Measurements from ENCODE around the gene GALNT2.
A peak's percentile ranks its signal among the peaks of the same experiment; 100 is the strongest.

GALNT2 gene

DNA sequence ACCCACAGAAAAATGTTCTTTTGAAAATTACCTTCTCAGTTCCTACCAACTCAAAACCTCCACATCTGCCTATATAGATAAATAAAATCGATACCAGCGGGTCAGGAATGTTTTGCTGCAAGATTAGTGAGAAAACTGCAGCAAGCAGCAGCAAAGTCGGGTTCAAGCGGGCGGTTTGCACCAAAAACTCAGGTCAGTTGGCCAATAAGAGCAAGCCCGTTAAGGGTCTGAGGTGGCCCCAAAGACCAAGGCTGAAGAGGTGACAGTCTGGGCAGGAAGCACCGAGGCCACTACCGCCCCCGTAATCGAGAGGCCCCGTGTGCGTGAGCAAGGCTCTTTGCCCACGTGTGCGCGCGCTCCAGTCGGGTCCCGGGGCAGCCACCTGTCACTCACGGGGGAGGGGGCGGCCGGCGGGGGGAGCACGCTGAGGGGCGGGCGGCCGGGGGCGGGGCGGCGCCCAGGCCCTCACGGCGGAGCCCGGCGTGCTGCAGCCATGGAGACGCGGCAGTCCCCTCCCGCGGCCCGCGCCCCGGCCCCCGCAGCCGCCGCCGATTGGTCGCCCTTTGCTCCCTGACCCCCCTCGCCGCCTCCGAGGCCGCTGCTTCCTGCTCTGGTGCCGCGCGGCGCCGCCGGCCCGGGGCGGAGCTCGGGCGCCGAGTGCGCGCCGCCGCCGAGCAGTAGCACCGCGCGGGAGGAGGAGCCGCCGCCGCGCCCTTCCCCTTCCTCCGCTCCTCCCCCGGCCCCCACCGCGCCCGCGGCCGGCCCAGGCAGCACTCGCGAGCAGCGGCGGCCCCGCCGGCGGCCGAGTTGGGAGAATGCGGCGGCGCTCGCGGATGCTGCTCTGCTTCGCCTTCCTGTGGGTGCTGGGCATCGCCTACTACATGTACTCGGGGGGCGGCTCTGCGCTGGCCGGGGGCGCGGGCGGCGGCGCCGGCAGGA lies at the start of gene GALNT2:
Gene GALNT2 (plus strand): TSS at position 773 of the 939 bp plus-strand sequence. CDS start 43 bp downstream, at position 816.
- peak; percentile 93 for FAIRE-seq

DNA sequence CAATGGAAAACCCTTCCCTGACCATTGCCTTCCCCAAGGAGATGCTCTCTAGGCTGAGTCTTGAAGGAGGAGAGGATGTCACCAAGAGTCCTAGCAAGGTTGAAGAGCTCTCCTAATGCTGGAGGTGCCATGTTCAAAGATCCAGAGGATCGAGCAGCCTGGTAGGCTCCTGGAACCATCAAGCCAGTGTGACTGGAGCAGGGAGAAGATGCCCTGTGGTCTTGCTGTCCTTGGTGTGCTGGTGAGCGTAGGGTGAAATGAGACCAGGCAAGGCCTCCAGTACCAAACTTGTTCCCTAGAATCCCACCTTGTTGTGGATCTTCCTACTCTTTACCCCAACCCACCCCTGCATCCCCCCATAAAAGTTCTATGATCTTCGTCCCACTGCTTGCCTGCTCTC lies 46.6 kb upstream of the GALNT2 start:
- FAIRE-seq (no peak), DNase-seq (ENCODE audit: insufficient read length, low spot score) (no peak)

More for the DNA sequence above, at the start of gene GALNT2:
- DNase-seq (ENCODE audit: insufficient read length, low spot score) = peak; percentile 91

DNA sequence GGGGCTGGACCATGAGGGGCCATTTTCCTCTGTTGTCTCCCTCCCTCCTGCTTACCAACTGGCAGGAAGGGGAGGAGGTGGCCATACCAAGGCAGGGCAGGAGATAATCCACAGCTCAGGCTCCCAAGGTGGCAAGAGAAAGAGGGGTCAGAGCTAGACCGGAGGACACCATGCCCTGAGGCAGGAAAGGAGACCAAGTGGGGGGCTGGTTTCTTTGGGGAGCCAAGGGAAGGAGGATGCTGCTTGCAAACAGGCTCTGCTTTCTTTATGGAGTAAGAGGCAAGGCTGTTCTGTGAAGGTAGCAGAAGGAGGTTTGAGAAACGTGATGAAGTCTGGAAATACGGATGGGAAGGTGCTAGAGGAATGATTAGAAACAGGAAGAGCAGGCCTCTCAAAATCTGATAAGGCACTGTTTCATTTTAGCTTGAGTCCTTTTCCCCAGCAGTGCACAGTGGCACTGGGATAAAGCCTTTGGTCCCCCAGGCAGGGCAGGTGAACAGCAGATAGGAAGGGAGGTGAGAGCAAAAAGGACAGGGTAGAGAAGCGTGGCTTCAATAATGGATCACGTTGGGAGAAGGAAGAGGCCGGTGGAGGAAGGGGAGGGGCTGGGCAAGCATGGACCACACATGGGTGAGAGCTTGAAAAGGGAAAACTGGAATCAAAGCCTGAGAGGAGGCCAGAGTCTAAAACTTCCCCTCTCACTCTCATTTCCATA lies 44.2 kb upstream of the GALNT2 start:
- DNase-seq (ENCODE audit: insufficient read length, low spot score) = no peak
- no peak for FAIRE-seq

DNA sequence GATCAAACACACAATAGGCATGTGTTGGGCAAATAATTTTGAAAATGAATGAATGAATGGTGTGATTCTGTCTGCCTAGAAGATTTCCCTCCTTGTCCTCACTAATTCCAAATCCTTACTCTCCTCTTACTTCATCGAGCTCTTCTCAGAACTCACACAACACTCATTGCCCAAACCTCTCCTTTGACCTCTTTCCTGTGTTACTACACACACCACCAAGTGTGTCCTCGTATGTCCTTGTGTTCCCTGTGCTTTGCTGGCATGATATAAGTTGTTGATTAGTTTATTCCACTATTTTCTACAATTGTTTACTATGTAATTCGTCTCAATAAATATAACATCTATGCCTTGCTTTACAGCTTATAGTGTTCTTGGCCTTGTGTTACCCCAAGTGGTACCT lies 41.4 kb upstream of the GALNT2 start:
- DNase-seq (ENCODE audit: insufficient read length, low spot score) (no peak), FAIRE-seq (no peak)

DNA sequence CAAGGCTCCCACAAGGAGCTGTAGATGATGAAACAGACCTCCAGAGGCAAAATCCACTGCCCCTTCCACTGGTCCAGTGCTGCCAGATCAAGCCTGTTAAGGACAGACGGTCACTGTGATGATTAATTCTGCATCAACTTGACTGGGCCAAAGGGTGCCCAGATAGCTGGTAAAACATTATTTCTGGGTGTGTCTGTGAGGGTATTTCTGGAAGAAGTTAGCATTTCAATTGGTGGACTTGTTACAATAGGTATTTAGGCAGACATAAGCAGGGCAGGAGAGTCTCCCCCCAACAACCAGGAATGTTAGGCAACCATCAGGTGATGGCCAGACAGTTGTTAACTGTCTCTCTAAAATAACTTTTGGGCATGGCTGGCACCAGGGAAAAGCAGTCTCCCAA lies 40.9 kb upstream of the GALNT2 start:
- DNase-seq (ENCODE audit: insufficient read length, low spot score) (no peak), FAIRE-seq (no peak)

DNA sequence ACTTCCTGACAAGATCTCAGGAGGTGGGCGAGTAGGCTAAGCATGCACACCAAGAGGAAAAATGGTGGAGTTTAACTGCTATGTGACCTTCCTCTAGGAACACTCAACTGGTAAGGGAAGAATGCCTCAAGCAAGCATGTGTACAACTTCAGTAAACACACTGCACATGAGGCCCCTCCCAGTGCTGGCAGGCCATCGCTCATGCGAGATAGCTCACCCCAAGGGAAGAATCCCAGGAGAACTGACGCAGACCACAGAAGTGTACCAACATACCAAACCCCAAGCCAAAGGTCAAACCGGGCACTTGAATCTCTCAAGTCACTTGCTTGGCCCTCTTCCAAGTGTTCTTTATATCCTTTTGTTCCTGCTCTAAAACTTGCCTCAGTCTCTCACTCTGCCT lies 40.5 kb upstream of the GALNT2 start:
- peak; percentile 28 for FAIRE-seq

DNA sequence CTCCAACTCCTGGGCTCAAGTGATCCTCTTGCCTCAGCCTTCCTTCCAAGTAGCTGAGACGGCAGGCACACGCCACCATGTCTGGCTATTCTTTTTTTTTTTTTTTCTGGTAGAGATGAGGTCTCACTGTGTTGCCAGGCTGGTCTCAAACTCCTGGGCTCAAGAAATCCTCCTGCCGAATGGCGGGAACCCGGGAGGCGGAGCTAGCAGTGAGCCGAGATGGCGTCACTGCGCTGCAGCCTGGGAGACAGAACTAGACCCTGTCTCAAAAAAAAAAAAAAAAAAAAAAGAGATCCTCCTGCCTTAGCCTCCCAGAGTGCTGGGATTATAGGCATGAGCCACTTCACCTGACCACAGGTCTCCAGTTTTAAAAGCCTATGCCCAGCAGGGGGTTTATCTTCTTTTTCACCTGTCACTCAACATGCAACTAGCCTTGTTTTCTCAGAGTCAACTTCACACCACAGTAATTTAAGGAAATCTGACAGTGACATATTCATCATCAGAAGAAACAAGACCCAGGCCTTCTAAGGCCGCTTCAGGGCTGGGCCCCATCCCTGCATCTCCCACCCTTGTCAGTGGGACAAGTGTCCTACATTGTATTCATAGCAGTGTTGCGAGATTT lies 38.3 kb upstream of the GALNT2 start:
- DNase-seq (ENCODE audit: insufficient read length, low spot score) (no peak), FAIRE-seq (no peak)

More for the DNA sequence above, 40.5 kb upstream of the GALNT2 start:
- DNase-seq (ENCODE audit: insufficient read length, low spot score) = no peak

DNA sequence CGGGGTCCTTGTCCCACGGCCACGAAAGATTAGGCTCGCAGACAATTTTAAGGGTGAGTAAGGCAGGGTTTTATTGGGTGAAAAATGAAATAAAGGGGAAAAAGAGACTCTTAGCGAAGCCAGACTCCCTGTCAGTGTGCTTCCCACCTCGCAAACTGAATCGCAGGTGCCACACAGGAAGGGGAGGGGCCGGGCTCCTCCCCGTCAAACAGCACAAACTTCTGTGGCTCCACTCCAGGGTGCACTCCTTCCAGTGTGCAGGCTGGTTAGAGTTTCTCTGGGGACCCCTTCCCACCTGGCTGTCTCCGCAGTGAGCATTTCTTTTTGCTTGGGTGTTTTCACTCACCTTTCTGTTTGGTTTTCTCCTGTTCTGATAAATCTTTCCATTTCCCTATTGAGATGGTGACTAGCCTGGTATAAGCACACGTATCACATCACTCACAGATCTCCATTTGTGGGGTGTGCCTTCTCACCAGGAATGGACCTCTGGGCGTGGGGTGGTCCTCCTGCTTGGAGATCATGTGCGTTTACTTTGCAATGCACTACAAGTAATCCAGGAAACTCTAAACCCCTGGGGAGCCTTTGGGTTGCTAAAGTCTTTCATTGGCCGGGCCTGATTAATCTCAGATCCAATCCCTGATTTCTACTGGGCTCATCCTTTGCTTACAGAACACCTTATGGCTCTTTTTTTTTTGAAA lies 37.6 kb upstream of the GALNT2 start:
- no peak for DNase-seq (ENCODE audit: insufficient read length, low spot score)
- no peak for FAIRE-seq

DNA sequence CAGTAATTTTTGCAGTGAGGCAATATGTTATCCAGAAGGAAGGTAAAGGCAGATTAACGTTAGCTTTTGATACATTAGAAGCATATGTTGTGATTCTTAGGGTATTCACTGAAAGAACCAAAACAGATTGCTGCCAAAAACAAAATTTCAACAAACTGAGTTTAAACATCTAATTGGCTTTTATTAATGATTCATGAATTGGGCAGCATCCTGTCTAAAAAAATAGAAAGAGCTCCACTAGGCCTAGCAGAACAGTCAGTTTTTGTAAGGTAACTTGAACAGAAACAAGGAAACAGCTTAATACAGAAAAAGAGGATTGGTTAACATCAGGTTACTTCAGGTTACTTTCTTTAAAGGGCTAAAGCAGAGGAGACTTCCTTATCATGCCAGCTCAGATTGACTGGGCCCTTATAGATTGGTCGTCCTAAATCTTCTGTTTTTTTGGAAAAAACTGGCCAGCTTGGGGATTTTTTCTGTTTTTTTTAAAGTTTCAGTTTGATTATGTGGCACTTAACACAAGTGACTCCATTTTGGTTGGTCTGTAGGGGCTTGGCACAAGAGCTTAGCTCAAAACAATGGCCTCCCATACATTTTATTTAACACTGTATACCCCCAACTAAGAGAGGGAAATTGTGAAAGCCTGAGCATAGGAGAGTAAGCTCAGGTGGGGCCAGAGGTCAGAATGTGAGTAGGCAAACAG lies 36.8 kb upstream of the GALNT2 start:
- FAIRE-seq (no peak), DNase-seq (ENCODE audit: insufficient read length, low spot score) (no peak)

DNA sequence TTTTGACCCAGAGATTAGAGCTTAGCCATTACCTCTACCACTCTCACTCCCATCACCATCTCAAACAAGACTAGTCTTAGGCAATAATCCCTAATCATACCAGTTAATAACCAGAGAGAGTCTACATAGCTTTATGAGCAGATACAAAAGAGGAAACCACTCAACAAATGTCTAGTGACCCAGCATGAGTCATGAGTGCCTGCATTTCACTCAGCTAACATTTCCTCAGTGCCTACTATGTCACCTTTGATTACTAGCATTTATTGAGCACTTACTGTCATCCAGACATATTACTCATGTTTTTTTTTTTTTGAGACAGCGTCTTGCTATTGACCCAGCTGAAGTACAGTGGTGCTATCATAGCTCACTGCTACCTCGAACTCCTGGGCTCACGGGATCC lies 35.9 kb upstream of the GALNT2 start:
- no peak for FAIRE-seq
- no peak for DNase-seq (ENCODE audit: insufficient read length, low spot score)

DNA sequence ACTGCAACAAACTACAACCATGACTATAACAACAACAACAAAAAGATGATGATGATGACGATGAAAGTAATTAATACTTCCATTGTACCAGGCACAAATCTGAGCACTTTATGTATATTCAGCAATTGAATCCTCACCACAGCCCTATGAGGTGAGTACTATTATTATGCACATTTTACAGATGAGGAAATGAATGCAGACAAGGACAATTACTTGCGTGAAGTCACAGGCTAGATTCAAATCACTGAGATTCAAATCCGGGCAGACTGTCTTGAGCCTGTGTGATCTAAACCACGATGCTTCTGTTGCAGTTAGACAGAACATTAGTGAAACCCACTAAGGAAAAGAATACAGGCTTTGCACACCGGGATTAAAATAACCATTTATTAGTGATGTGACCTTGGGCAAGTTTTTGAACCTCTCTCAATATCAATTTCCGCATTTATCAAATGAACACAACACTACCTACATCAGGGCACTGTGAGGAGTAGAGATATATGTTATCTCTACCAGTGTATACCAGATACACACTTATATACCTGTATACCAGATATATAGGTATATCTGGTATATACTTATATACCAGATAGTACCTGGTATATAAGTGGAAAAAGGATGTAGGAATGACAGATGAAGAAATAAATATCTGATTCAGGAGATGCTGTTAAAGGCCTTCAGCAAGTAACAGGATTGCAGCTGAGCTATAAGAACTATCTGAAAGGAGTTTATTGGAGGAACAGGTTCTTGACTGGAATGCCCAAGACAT lies 34.3 kb upstream of the GALNT2 start:
- no peak for DNase-seq (ENCODE audit: insufficient read length, low spot score)
- no peak for FAIRE-seq

DNA sequence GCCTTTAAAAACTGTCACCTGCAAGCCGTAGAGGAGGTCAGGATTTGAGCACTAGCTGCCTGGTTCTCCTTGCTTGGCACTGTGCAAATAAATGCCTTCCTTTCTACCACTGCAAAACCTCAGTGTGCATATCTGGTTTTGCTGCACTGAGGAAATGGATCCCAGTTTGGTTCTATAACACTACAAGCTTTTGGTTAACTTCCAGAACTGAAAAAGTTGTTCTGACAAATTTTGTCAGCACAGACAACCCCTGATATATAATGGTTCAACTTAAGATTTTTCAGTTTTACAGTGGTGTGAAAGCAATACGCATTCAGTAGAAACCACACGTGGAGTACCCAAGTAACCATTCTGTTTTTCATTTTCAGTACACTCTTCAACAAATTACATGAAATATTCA lies 29.8 kb upstream of the GALNT2 start:
- DNase-seq (ENCODE audit: insufficient read length, low spot score) (no peak), FAIRE-seq (no peak)

DNA sequence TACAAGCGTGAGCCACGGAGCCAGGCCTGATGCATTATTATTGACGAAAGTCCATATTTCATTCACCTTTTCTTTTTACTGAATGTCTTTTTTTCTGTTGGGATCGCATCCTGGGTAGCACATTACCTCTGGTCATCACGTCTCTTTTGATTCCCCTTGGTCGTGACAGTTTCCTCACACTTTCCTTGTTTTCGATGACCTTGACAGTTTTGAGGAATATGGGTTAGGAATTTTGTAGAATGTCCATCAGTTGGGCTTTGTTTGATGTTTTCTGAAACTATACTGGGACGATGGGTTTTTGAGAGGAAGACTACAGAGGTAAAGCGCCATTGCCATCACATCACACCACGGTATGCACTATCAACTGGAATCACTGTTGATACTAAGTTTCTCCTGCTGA lies 26.6 kb upstream of the GALNT2 start:
- FAIRE-seq = no peak
- DNase-seq (ENCODE audit: insufficient read length, low spot score) = no peak

DNA sequence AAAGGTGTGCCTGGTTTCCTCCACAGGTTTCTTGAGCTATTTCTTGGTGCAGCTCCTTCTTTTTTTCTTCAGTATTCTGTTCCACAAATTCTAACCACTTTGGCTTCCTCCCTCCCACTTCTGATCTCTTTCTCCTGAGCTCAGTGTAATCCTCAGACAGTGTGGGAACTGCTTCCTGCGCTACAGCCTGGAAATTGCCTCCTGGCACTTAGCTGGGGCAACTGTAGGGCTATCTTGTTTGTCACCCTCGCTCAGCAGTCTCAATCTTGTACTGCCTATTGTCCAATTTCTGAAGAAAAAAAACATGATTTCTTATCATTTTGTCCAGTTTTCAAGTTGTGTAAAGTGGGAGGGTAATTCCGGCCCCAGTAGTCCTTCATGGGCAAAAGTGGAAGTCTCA lies 24.0 kb upstream of the GALNT2 start:
- no peak for FAIRE-seq
- no peak for DNase-seq (ENCODE audit: insufficient read length, low spot score)

DNA sequence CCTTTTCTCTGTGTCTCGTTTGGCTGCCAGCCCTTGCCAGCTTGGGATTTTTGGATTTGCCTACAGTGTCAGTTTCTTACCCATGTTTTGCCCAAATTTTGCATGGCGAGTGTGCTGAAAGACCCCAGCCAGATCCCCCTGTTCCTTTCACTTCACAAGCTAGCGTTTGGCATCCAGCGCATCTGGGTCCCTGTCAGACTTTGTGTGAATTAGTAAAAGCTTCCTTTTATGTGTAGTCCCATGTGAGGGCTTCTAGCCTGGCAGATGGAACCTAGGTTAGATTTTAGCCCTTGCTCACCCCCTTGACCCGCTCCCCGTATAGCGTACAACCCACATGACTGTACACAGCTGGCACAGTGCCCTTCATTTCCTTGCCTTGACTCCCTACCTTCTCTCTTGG lies 22.3 kb upstream of the GALNT2 start:
- FAIRE-seq = no peak
- no peak for DNase-seq (ENCODE audit: insufficient read length, low spot score)

DNA sequence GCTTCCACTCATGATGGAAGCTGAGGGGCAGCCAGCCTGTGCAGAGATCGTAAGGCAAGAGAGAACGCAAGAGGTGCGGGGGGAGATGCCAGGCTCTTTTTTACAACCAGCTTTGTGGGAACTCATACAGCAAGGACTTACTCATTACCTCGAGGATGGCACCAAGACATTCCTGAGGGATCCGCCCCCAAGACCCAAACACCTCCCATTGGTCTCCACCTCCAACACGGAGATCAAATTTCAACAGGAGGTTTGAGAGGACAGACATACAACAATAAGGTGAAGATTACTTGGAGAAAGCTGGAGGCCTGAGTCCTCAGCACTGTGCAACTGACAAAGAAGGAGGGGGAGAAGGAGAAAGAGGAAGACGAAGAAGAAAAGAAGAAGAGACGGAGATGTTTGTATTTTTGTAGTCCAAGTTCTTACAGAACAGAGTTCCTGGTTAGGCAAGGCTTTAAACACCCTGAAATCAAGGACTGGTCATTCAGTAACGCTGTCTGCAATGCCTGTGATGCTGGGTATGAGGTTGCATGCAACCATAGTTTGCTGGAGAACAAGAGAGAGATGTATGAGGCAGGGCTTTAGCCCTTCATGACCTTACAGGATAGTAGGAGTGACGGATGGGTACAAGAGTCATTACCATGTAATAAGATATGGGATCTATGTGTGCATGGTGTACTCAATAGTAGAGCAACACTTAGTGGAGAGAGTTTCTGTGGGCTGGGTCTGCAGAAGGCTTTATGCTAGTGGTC lies 19.7 kb upstream of the GALNT2 start:
- FAIRE-seq = peak; percentile 16
- DNase-seq (ENCODE audit: insufficient read length, low spot score) = no peak

DNA sequence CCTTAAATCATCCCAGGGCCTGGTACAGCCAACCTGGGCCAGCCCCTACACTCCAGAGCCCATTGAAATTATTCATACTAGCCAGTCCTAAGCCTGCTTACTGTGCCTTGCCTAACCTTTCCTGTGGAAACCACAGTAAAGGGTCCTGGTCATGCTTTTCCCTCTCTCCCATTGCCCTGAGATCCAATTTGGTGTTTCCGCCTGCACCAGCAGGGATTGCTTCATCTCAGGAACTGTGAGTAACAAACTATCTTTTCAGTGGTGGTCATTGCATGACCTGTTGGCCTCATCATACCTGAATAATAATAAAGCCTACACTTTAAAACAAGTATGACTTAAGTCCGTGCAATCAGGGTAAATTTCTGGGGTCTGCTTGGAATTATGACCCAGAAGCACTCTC lies 18.7 kb upstream of the GALNT2 start:
- FAIRE-seq = no peak
- DNase-seq (ENCODE audit: insufficient read length, low spot score) = no peak

DNA sequence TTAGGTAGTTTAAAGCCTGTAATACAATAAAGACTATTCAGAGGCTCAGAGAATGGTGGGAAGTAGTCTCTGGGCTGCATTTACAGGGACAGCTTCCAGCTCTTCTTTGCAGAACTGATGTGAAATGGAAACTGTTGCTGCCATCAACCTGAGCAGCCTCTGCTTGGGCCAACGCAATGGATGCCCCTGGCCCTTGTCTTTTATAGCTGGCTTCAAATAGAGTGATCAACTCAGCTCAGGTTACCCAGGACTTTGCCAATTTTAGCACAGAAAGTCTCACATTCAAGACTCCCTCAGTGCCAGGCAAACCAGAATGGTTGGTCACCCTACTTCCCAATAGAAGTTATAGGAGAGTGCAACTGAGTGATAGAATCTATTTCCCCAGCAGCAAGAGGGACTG lies 18.1 kb upstream of the GALNT2 start:
- FAIRE-seq = no peak
- DNase-seq (ENCODE audit: insufficient read length, low spot score) = no peak

DNA sequence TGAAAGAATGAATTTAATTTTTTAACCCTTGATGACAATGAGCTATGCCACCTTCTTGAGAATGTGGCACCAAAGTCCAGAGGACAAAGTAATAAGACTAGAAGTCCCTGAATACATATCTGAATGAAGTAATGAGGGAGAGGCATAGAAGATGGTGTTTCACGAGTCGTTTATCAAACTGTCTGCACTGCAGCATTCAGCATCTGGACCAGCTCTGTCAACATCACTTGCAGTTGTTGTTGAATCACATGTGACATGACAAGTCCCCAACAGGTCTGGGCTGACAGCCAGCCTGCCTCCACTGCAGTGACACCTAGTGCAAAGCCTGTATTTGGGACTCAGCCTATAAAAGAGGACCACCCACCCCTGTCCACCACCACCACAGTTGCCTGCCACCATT lies 17.3 kb upstream of the GALNT2 start:
- DNase-seq (ENCODE audit: insufficient read length, low spot score) = no peak
- no peak for FAIRE-seq
